ENCODE measurements around the gene ST8SIA4. TPM values are rescaled to one million over a fixed set of nuclear protein-coding genes. Genes with fewer than 3 reads are reported as not detected.

ST8SIA4 gene
- total and polyA plus RNA-seq, 2 donors (not counting 3 experiments of a cell fraction or from before 2014, with no cell fraction given): 4.5 to 25.0 TPM

DNA sequence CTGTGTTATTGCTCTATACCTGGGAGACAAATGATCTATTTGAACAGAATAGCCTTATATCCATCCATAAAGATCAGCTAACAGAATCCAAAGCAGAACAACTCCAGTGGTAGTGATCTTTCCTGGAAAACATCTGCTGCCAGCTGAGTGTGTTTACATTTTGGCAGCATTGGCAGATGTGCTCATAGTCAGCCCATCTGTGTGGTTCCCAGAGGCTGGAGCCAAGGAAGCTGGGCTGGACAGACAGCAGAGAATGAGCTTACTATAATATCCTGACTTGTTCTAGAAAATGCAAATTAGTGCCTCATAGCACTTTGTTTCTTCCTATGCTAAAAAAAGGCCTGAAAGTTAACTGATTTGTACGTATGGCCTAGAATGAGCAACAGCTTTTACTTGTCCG, 99.7 kb downstream of the ST8SIA4 start:
- dilution Hi-C loops (cut with MboI; ENCODE audit: extremely low pct_ligation_motif_present, low sequenced_read_pairs) (no loop called here), intact Hi-C loops (cut with micrococcal nuclease) (no loop called here)
- Histone ChIP-seq H3K9me3 (replicated peaks; ENCODE audit: control insufficient read depth, insufficient read depth, low read length) (no peaks in the 10 kb centered on the region), H3K9ac (replicated peaks; ENCODE audit: extremely low read depth, insufficient read depth, low read length) (no peak overlapping the region), H3K27me3 (ENCODE audit: control insufficient read depth in 2 of 2, insufficient read depth in 2 of 2, low read length in 2 of 2) (no peaks in the 10 kb centered on the region), H3K27ac (ENCODE audit: insufficient read depth, low read depth, low read length) (no peak overlapping the region), H3K36me3 (ENCODE audit: control insufficient read depth in 2 of 2, extremely low read depth in 1 of 2, insufficient read depth in 2 of 2, low read length in 2 of 2) (no peaks in the 10 kb centered on the region), H3K4me3 (replicated peaks in 1 of 3; ENCODE audit: insufficient read depth in 1 of 3, low read depth in 1 of 3, low read length in 3 of 3) (no peak overlapping the region), H3K79me2 (ENCODE audit: control insufficient read depth, insufficient read depth, low read length) (no peaks in the 10 kb centered on the region), H3K4me1 (ENCODE audit: control insufficient read depth, extremely low read depth, insufficient read depth, low read length) (no peaks in the 10 kb centered on the region), H3K9me1 (replicated peaks; ENCODE audit: control insufficient read depth, extremely low read depth, insufficient read depth, low read length) (no peaks in the 10 kb centered on the region), H2AFZ (ENCODE audit: low read depth, low read length) (no peak overlapping the region), H4K20me1 (replicated peaks; ENCODE audit: control insufficient read depth, extremely low read depth, insufficient read depth, low read length) (no peaks in the 10 kb centered on the region), H3K4me2 (ENCODE audit: insufficient read depth, low read length) (no peak overlapping the region)
- ChIA-PET POLR2A (no interaction called here), CTCF (no interaction called here)
- no TSS peak for BruUV-seq (replicated peaks)
- TF ChIP-seq GATA2 (IDR thresholded peaks at IDR 0.05; ENCODE audit: insufficient read depth, insufficient read length, low read depth, low read length): no peak
- DNase-seq (ENCODE audit: low read depth, low spot score) (no peak), FAIRE-seq (no peak)

DNA sequence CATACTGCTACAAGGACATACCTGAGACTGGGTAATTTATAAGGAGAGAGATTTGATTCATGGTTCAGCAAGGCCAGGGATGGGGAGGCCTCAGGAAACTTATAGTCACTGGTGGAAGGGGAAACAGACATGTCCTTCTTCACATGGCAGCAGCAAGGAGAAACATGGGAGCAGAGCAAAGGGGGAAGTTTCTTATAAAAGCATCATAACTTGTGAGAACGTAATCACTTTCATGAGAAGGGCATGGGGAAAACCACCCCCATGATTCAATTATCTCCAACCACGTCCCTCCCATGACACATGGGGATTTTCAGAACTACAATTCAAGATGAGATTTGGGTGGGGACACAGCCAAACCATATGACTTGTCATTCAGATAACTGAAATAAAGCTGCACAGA, 100.9 kb downstream of the ST8SIA4 start:
- POLR2A ChIA-PET: no interaction called here
- Histone ChIP-seq H4K20me1 (replicated peaks; ENCODE audit: control insufficient read depth, extremely low read depth, insufficient read depth, low read length) (no peaks in the 10 kb centered on the region), H3K27me3 (ENCODE audit: control insufficient read depth in 2 of 2, insufficient read depth in 2 of 2, low read length in 2 of 2) (no peaks in the 10 kb centered on the region), H3K79me2 (ENCODE audit: control insufficient read depth, insufficient read depth, low read length) (no peaks in the 10 kb centered on the region), H3K4me1 (ENCODE audit: control insufficient read depth, extremely low read depth, insufficient read depth, low read length) (peaks cover 6% of the 10 kb centered on the region), H3K27ac (ENCODE audit: insufficient read depth, low read depth, low read length) (no peak overlapping the region), H3K36me3 (ENCODE audit: control insufficient read depth in 2 of 2, extremely low read depth in 1 of 2, insufficient read depth in 2 of 2, low read length in 2 of 2) (no peaks in the 10 kb centered on the region), H2AFZ (ENCODE audit: low read depth, low read length) (no peak overlapping the region), H3K4me3 (replicated peaks in 1 of 3; ENCODE audit: insufficient read depth in 1 of 3, low read depth in 1 of 3, low read length in 3 of 3) (no peak overlapping the region), H3K9me3 (replicated peaks; ENCODE audit: control insufficient read depth, insufficient read depth, low read length) (no peaks in the 10 kb centered on the region), H3K4me2 (ENCODE audit: insufficient read depth, low read length) (no peak overlapping the region), H3K9me1 (replicated peaks; ENCODE audit: control insufficient read depth, extremely low read depth, insufficient read depth, low read length) (no peaks in the 10 kb centered on the region), H3K9ac (replicated peaks; ENCODE audit: extremely low read depth, insufficient read depth, low read length) (no peak overlapping the region)
- BruUV-seq (replicated peaks): no TSS peak
- DNase-seq (ENCODE audit: low read depth, low spot score) (no peak), FAIRE-seq (no peak)
- intact Hi-C loops (cut with micrococcal nuclease) (no loop called here), dilution Hi-C loops (cut with MboI; ENCODE audit: extremely low pct_ligation_motif_present, low sequenced_read_pairs) (no loop called here)
- CTCF ChIA-PET: no interaction called here
- TF ChIP-seq FOS (IDR thresholded peaks at IDR 0.05; ENCODE audit: borderline replicate concordance, insufficient read depth, low read length) (no peak), POLR2A (IDR thresholded peaks at IDR 0.05; ENCODE audit: low read depth, low read length) (no peak), GATA2 (IDR thresholded peaks at IDR 0.05; ENCODE audit: insufficient read depth, insufficient read length, low read depth, low read length) (no peak), EZH2 (IDR thresholded peaks at IDR 0.05; ENCODE audit: borderline replicate concordance, low read depth, low read length, severe bottlenecking) (no peak), JUN (IDR thresholded peaks at IDR 0.05; ENCODE audit: borderline replicate concordance, insufficient read depth, insufficient read length, low read depth) (no peak), MYC (IDR thresholded peaks at IDR 0.05; ENCODE audit: low read depth, low read length) (no peak), POLR2AphosphoS5 (IDR thresholded peaks at IDR 0.05; ENCODE audit: insufficient read depth, low read depth, low read length) (no peak)
- TF ChIP-seq, protein P1, sequence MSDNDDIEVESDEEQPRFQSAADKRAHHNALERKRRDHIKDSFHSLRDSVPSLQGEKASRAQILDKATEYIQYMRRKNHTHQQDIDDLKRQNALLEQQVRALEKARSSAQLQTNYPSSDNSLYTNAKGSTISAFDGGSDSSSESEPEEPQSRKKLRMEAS (IDR thresholded peaks at IDR 0.05; ENCODE audit: insufficient read depth, insufficient read length): no peak
- TF ChIP-seq, protein P2, sequence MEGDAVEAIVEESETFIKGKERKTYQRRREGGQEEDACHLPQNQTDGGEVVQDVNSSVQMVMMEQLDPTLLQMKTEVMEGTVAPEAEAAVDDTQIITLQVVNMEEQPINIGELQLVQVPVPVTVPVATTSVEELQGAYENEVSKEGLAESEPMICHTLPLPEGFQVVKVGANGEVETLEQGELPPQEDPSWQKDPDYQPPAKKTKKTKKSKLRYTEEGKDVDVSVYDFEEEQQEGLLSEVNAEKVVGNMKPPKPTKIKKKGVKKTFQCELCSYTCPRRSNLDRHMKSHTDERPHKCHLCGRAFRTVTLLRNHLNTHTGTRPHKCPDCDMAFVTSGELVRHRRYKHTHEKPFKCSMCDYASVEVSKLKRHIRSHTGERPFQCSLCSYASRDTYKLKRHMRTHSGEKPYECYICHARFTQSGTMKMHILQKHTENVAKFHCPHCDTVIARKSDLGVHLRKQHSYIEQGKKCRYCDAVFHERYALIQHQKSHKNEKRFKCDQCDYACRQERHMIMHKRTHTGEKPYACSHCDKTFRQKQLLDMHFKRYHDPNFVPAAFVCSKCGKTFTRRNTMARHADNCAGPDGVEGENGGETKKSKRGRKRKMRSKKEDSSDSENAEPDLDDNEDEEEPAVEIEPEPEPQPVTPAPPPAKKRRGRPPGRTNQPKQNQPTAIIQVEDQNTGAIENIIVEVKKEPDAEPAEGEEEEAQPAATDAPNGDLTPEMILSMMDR (IDR thresholded peaks at IDR 0.05; ENCODE audit: extremely low read depth in 1 of 2, insufficient read depth in 1 of 2, low read depth in 1 of 2, low read length in 2 of 2): no peak

Data from endothelial cell of umbilical vein (primary cell).